ENCODE results near the gene KAZN.

The KAZN gene

GRCh38 chr1:15100880-15101760 lies 502.6 kb downstream of the KAZN start:
- no peak for DNase-seq

- no peak for DNase-seq
Observed at GRCh38 chr1:15101801-15102200, 503.3 kb downstream of the KAZN start.

GRCh38 chr1:15102646-15103045 lies 504.2 kb downstream of the KAZN start:
- no peak for DNase-seq

- no peak for DNase-seq
Observed at GRCh38 chr1:15103211-15103610, 504.7 kb downstream of the KAZN start.

GRCh38 chr1:15103906-15104305 lies 505.4 kb downstream of the KAZN start:
- DNase-seq = no peak

GRCh38 chr1:15104768-15105167 lies 506.3 kb downstream of the KAZN start:
- DNase-seq = no peak

- DNase-seq = no peak
Observed at GRCh38 chr1:15106608-15107007, 508.1 kb downstream of the KAZN start.

- DNase-seq = no peak
Observed at GRCh38 chr1:15107058-15107687, 508.7 kb downstream of the KAZN start.

- DNase-seq = no peak
Observed at GRCh38 chr1:15107911-15108310, 509.4 kb downstream of the KAZN start.

- no peak for DNase-seq
Observed at GRCh38 chr1:15110128-15110866, 511.8 kb downstream of the KAZN start.

GRCh38 chr1:15110867-15111230 lies 512.4 kb downstream of the KAZN start:
- no peak for DNase-seq

- DNase-seq = no peak
Observed at GRCh38 chr1:15113146-15113545, 514.7 kb downstream of the KAZN start.

- no peak for DNase-seq
Observed at GRCh38 chr1:15114884-15115283, 516.4 kb downstream of the KAZN start.

- no peak for DNase-seq
Observed at GRCh38 chr1:15115542-15116330, 517.3 kb downstream of the KAZN start.

GRCh38 chr1:15116966-15117365 lies 518.5 kb downstream of the KAZN start:
- DNase-seq = no peak

GRCh38 chr1:15117671-15118325 lies 519.3 kb downstream of the KAZN start:
- no peak for DNase-seq

- DNase-seq = no peak
Observed at GRCh38 chr1:15118579-15118978, 520.1 kb downstream of the KAZN start.

GRCh38 chr1:15120251-15120945 lies 521.9 kb downstream of the KAZN start:
- DNase-seq = no peak

GRCh38 chr1:15122331-15122730 lies 523.8 kb downstream of the KAZN start:
- DNase-seq = no peak

- DNase-seq = no peak
Observed at GRCh38 chr1:15123270-15123669, 524.8 kb downstream of the KAZN start.

GRCh38 chr1:15123925-15124324 lies 525.4 kb downstream of the KAZN start:
- DNase-seq = no peak
